ENCODE results near the gene SCUBE1. TPM values are rescaled to one million over a fixed set of nuclear protein-coding genes. Genes with fewer than 3 reads are reported as not detected.
A peak's percentile ranks its signal among the peaks of the same experiment; 100 is the strongest.

Gene SCUBE1
- total and polyA plus RNA-seq, 2 experiments from 2014 or later: not detected

- DNase-seq: no peak
- H3K27ac ChIP-seq: no peak overlapping the region
- H3K36me3 ChIP-seq (ENCODE audit: low read depth): no peaks in the 10 kb centered on the region; the same call in 1 of the 2 replicates
- H2AFZ ChIP-seq: no peak overlapping the region
- no peaks in the 10 kb centered on the region for H4K20me1 ChIP-seq (ENCODE audit: insufficient read depth)
- H3K79me2 ChIP-seq (ENCODE audit: insufficient read depth): no peaks in the 10 kb centered on the region
- no peaks in the 10 kb centered on the region for H3F3A ChIP-seq (ENCODE audit: insufficient read depth)
- H3K4me1 ChIP-seq (ENCODE audit: insufficient read depth): no peaks in the 10 kb centered on the region
- H3K9me3 ChIP-seq (ENCODE audit: low read depth): no peaks in the 10 kb centered on the region
- H3K4me2 ChIP-seq (ENCODE audit: unreplicated experiment): no peak overlapping the region
- WGBS, 2 experiments (ENCODE audit: low coverage in 1 of 2, low lambda C conversion rate in 2 of 2, missing lambda C conversion rate in 2 of 2): 84 to 89% methylated on average over 14 of the region's 14 CpGs
- no peaks in the 10 kb centered on the region for H3K9me2 ChIP-seq (ENCODE audit: insufficient read depth)
- in situ Hi-C loops (cut with MboI): no loop called here
- no peaks in the 10 kb centered on the region for H3K27me3 ChIP-seq (replicated peaks; ENCODE audit: insufficient read depth)
- no peak overlapping the region for H3K4me3 ChIP-seq
- no peak overlapping the region for H3K9ac ChIP-seq
- TF ChIP-seq EZH2 (IDR thresholded peaks at IDR 0.05; ENCODE audit: insufficient read depth, poor library complexity, severe bottlenecking) (no peak), EZH2phosphoT487 (IDR thresholded peaks at IDR 0.05; ENCODE audit: insufficient read depth, low read depth) (no peak)
Measured at GRCh38 chr22:43171019-43171491, 172.1 kb downstream of the SCUBE1 start.

GRCh38 chr22:43170131-43170480 is 173.1 kb downstream of the SCUBE1 start:
- no peak overlapping the region for H2AFZ ChIP-seq
- no peak overlapping the region for H3K9ac ChIP-seq
- H3K4me1 ChIP-seq (ENCODE audit: insufficient read depth): no peaks in the 10 kb centered on the region
- H3K27ac ChIP-seq: no peak overlapping the region
- 91 to 93% methylated on average over 9 of the region's 9 CpGs for WGBS, 2 experiments (ENCODE audit: low coverage in 1 of 2, low lambda C conversion rate in 2 of 2, missing lambda C conversion rate in 2 of 2)
- no peak overlapping the region for H3K4me2 ChIP-seq (ENCODE audit: unreplicated experiment)
- H3K4me3 ChIP-seq: no peak overlapping the region
- no peaks in the 10 kb centered on the region for H3F3A ChIP-seq (ENCODE audit: insufficient read depth)
- H3K9me2 ChIP-seq (ENCODE audit: insufficient read depth): no peaks in the 10 kb centered on the region
- in situ Hi-C loops (cut with MboI): no loop called here
- no peaks in the 10 kb centered on the region for H3K9me3 ChIP-seq (ENCODE audit: low read depth)
- no peaks in the 10 kb centered on the region for H4K20me1 ChIP-seq (ENCODE audit: insufficient read depth)
- no peak for TF ChIP-seq EZH2 (IDR thresholded peaks at IDR 0.05; ENCODE audit: insufficient read depth, poor library complexity, severe bottlenecking)
- no peak for TF ChIP-seq EZH2phosphoT487 (IDR thresholded peaks at IDR 0.05; ENCODE audit: insufficient read depth, low read depth)
- no peaks in the 10 kb centered on the region for H3K27me3 ChIP-seq (replicated peaks; ENCODE audit: insufficient read depth)
- H3K79me2 ChIP-seq (ENCODE audit: insufficient read depth): no peaks in the 10 kb centered on the region
- no peaks in the 10 kb centered on the region; the same call in 1 of the 2 replicates for H3K36me3 ChIP-seq (ENCODE audit: low read depth)
- DNase-seq: no peak

- Histone ChIP-seq H3K4me1 (ENCODE audit: insufficient read depth) (no peaks in the 10 kb centered on the region), H3K36me3 (ENCODE audit: low read depth) (no peaks in the 10 kb centered on the region; the same call in 1 of the 2 replicates), H3K4me2 (ENCODE audit: unreplicated experiment) (no peak overlapping the region), H3K79me2 (ENCODE audit: insufficient read depth) (no peaks in the 10 kb centered on the region), H3K9me2 (ENCODE audit: insufficient read depth) (no peaks in the 10 kb centered on the region), H3K27ac (no peak overlapping the region), H3K27me3 (replicated peaks; ENCODE audit: insufficient read depth) (no peaks in the 10 kb centered on the region), H3K9ac (no peak overlapping the region), H4K20me1 (ENCODE audit: insufficient read depth) (no peaks in the 10 kb centered on the region), H3F3A (ENCODE audit: insufficient read depth) (no peaks in the 10 kb centered on the region), H3K9me3 (ENCODE audit: low read depth) (no peaks in the 10 kb centered on the region), H3K4me3 (no peak overlapping the region), H2AFZ (no peak overlapping the region)
- in situ Hi-C loops (cut with MboI): no loop called here
- TF ChIP-seq EZH2phosphoT487 (IDR thresholded peaks at IDR 0.05; ENCODE audit: insufficient read depth, low read depth) (no peak), EZH2 (IDR thresholded peaks at IDR 0.05; ENCODE audit: insufficient read depth, poor library complexity, severe bottlenecking) (no peak)
- no peak for DNase-seq
- 91 to 92% methylated on average over 22 to 23 of the region's 23 CpGs for WGBS, 2 experiments (ENCODE audit: low coverage in 1 of 2, low lambda C conversion rate in 2 of 2, missing lambda C conversion rate in 2 of 2)
Measured at GRCh38 chr22:43169310-43170130, 173.7 kb downstream of the SCUBE1 start.

GRCh38 chr22:43168471-43169309 is 174.5 kb downstream of the SCUBE1 start:
- Histone ChIP-seq H3K4me1 (ENCODE audit: insufficient read depth) (peaks cover 3% of the 10 kb centered on the region; the same call in 1 of the 2 replicates), H3F3A (ENCODE audit: insufficient read depth) (peaks cover 2% of the 10 kb centered on the region; the same call in 1 of the 2 replicates), H3K27me3 (replicated peaks; ENCODE audit: insufficient read depth) (no peaks in the 10 kb centered on the region), H4K20me1 (ENCODE audit: insufficient read depth) (no peaks in the 10 kb centered on the region), H2AFZ (no peak overlapping the region), H3K9me2 (ENCODE audit: insufficient read depth) (no peaks in the 10 kb centered on the region), H3K27ac (no peak overlapping the region), H3K9me3 (ENCODE audit: low read depth) (no peaks in the 10 kb centered on the region), H3K4me2 (ENCODE audit: unreplicated experiment) (no peak overlapping the region), H3K79me2 (ENCODE audit: insufficient read depth) (no peaks in the 10 kb centered on the region), H3K4me3 (no peak overlapping the region), H3K9ac (no peak overlapping the region), H3K36me3 (ENCODE audit: low read depth) (no peaks in the 10 kb centered on the region; the same call in 1 of the 2 replicates)
- 61 to 64% methylated on average over 24 to 25 of the region's 25 CpGs for WGBS, 2 experiments (ENCODE audit: low coverage in 1 of 2, low lambda C conversion rate in 2 of 2, missing lambda C conversion rate in 2 of 2)
- DNase-seq: peak; percentile 76
- TF ChIP-seq EZH2phosphoT487 (IDR thresholded peaks at IDR 0.05; ENCODE audit: insufficient read depth, low read depth) (no peak), EZH2 (IDR thresholded peaks at IDR 0.05; ENCODE audit: insufficient read depth, poor library complexity, severe bottlenecking) (no peak)
- in situ Hi-C loops (cut with MboI): no loop called here

All from GM23248 (cell line).